ENCODE measurements around the gene CDH26. TPM values are rescaled to one million over a fixed set of nuclear protein-coding genes. Genes with fewer than 3 reads are reported as not detected.

Gene CDH26
- total and polyA plus RNA-seq, 3 donors from 2014 or later: 1.7 to 3.5 (median 2.0) TPM

DNA sequence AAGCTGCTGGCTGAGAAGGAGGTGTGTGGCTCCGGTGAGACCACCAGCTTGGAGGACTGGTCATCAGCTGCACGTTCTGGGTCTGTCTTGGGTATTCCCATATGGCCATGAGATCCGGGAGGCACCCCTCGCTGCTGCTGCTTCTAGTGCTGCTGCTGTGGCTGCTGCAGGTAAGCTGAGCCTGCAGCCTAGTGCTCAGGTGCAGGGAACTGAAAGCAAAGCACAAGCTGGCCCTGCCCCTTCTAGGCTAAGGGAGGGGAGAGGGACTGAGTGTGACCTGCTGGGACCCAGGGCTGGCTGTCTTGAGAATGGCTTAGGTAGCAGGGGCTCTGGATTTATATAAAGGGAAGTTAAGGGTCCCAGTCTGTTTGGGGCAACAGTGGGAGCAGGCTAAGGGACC, 403 bp downstream of the CDH26 start:
- WGBS, 2 donors: 82 to 92% methylated on average over 2 to 4 of the region's 4 CpGs
- no peaks in the 10 kb centered on the region for H3K27me3 ChIP-seq
- no peaks in the 10 kb centered on the region for H3K9me3 ChIP-seq
- H3K4me1 ChIP-seq: no peaks in the 10 kb centered on the region
- H3K27ac ChIP-seq: no peak overlapping the region
- H3K4me3 ChIP-seq: no peak overlapping the region
- H3K36me3 ChIP-seq (ENCODE audit: low read depth, missing control alignments): no peaks in the 10 kb centered on the region
- no peak for TF ChIP-seq POLR2A (IDR thresholded peaks at IDR 0.05)
- TF ChIP-seq, protein P1, sequence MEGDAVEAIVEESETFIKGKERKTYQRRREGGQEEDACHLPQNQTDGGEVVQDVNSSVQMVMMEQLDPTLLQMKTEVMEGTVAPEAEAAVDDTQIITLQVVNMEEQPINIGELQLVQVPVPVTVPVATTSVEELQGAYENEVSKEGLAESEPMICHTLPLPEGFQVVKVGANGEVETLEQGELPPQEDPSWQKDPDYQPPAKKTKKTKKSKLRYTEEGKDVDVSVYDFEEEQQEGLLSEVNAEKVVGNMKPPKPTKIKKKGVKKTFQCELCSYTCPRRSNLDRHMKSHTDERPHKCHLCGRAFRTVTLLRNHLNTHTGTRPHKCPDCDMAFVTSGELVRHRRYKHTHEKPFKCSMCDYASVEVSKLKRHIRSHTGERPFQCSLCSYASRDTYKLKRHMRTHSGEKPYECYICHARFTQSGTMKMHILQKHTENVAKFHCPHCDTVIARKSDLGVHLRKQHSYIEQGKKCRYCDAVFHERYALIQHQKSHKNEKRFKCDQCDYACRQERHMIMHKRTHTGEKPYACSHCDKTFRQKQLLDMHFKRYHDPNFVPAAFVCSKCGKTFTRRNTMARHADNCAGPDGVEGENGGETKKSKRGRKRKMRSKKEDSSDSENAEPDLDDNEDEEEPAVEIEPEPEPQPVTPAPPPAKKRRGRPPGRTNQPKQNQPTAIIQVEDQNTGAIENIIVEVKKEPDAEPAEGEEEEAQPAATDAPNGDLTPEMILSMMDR (IDR thresholded peaks at IDR 0.05): no peak
- no peak for DNase-seq
- intact Hi-C loops (cut with DNase I; ENCODE audit: low total_unique reads): no loop called here

DNA sequence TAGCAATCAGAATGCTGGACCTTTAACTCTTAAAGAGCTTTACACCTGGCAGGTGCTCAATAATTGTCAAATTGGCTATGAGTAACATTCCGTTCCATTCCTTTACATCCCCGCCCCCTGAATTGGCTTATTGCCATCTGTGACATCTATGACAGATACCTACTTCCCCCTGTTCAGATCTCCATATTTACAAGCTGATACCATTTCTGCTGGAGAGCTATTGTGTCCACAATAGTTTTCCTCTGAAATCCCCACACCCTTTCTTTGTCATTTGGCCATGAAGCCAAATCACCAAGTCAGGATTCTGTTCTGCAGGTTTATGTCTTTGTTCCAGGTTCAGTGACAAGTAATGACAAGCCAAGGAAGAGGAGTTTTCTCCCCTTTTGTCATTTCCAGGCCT, 3.2 kb downstream of the CDH26 start:
- Histone ChIP-seq H3K4me1 (no peaks in the 10 kb centered on the region), H3K27me3 (no peaks in the 10 kb centered on the region), H3K4me3 (no peak overlapping the region), H3K36me3 (ENCODE audit: low read depth, missing control alignments) (no peaks in the 10 kb centered on the region), H3K27ac (no peak overlapping the region), H3K9me3 (no peaks in the 10 kb centered on the region)
- intact Hi-C loops (cut with DNase I; ENCODE audit: low total_unique reads): no loop called here
- DNase-seq: no peak
- TF ChIP-seq, protein P1 (IDR thresholded peaks at IDR 0.05): no peak
- no peak for TF ChIP-seq POLR2A (IDR thresholded peaks at IDR 0.05)
- 69 to 85% methylated on average over 2 of the region's 2 CpGs for WGBS, 2 donors

DNA sequence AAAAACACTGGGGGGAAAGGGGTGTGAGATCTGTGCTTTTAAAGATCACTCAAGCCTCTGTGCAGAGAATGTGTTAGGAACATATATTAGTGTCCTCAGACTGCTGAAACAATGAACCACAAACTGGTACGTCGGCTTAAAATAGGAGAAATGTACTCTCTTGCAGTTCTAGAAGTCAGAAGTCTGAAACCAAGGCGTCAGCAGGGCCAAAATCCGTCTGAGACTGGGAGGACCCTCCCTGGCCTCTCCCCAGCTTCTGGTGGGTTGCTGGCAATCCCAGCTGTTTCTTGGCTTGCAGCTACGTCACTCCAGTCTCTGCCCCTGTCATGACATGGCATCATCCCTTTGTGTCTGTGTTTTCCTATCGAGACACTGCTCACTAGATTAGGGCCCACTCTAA, 3.9 kb downstream of the CDH26 start:
- Histone ChIP-seq H3K4me1 (no peaks in the 10 kb centered on the region), H3K27me3 (no peaks in the 10 kb centered on the region), H3K36me3 (ENCODE audit: low read depth, missing control alignments) (no peaks in the 10 kb centered on the region), H3K27ac (no peak overlapping the region), H3K9me3 (no peaks in the 10 kb centered on the region), H3K4me3 (no peak overlapping the region)
- 81 to 88% methylated on average over 6 of the region's 6 CpGs for WGBS, 2 donors
- intact Hi-C loops (cut with DNase I; ENCODE audit: low total_unique reads): no loop called here
- TF ChIP-seq, protein P1 (IDR thresholded peaks at IDR 0.05): no peak
- TF ChIP-seq POLR2A (IDR thresholded peaks at IDR 0.05): no peak
- DNase-seq: no peak

DNA sequence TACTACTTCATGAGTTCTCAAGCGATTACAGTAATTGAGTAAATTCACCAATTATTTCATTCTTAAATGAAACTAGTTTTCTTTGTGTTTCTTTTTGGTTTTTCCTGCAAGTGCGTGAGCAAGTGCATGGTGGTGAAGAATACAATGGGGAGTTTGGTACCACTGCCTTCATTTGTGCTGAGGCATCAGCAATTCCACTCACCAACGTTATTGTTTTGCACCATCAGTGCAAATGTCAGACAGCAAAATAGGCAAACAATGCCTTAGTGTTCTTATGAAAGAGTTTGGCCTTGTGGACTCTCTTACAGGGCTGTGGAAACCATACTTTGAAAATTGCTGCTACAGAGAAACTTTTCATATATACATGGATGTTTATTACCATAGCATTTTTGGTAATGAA, 8.2 kb downstream of the CDH26 start:
- Histone ChIP-seq H3K4me1 (no peaks in the 10 kb centered on the region), H3K36me3 (ENCODE audit: low read depth, missing control alignments) (no peaks in the 10 kb centered on the region), H3K4me3 (no peak overlapping the region), H3K27me3 (no peaks in the 10 kb centered on the region), H3K27ac (no peak overlapping the region), H3K9me3 (no peaks in the 10 kb centered on the region)
- WGBS, 2 donors: 77% methylated on average over 3 of the region's 3 CpGs
- TF ChIP-seq, protein P1 (IDR thresholded peaks at IDR 0.05): no peak
- no peak for TF ChIP-seq POLR2A (IDR thresholded peaks at IDR 0.05)
- intact Hi-C loops (cut with DNase I; ENCODE audit: low total_unique reads): no loop called here
- no peak for DNase-seq

DNA sequence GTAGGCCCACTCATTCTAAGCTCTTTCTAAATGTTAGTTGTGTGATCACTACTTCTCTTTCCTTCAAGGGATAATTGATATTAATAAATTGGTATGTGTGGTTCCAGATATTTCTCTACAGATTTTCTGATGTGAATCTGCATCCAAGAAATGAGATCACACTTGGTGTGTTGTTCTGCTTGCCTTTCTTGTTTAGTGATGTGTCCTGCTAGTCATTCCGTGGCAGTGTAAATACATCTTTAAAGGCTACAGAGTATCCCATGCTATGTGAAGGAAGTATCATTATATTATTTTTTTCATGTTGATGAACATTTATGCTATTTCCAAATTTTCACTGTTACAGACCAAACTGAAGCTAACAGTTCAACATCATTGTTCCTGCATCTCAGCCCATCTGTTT, 13.2 kb downstream of the CDH26 start:
- intact Hi-C loops (cut with DNase I; ENCODE audit: low total_unique reads): no loop called here
- DNase-seq: no peak
- 88 to 91% methylated on average over 1 of the region's 1 CpG for WGBS, 2 donors
- TF ChIP-seq, protein P1 (IDR thresholded peaks at IDR 0.05): no peak
- TF ChIP-seq POLR2A (IDR thresholded peaks at IDR 0.05): no peak
- Histone ChIP-seq H3K4me3 (no peak overlapping the region), H3K4me1 (no peaks in the 10 kb centered on the region), H3K27me3 (no peaks in the 10 kb centered on the region), H3K36me3 (ENCODE audit: low read depth, missing control alignments) (no peaks in the 10 kb centered on the region), H3K9me3 (no peaks in the 10 kb centered on the region), H3K27ac (no peak overlapping the region)
